Islet precursor cell (in vitro differentiated cells): ENCODE results near the gene MEX3D.
A peak's percentile ranks its signal among the peaks of the same experiment; 100 is the strongest.
"Not testable (repeated sequence)": the region's sequence is repeated elsewhere in the genome, so short reads cannot be mapped to it uniquely, and the experiment has no call there.

Source experiments
- DNase-seq: peaks from one replicate; pipeline ENCODE4 v3.0.0-alpha.2; 2018

Gene MEX3D

GRCh38 chr19:1570836-1571235 lies 2.7 kb upstream of the MEX3D start:
- DNase-seq, result no peak

DNA sequence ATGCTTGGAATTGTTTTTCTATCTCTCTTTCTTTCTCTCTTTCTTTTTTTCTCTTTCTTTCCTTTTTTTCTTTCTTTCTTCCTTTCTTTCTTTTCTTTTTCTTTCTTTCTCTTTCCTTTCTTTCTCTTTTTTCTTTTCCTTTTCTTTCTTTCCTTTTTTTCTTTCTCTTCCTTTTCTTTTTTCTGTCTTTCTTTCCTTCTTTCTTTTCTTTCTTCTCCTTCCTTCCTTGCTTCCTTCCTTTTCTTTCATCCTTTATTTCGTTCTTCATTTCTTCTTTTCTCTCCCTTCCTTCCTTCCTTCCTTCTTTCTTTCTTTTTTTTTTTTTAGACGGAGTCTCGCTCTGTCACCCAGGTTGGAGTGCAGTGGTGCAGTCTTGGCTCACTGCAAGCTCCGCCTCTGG lies 1.9 kb upstream of the MEX3D start:
- DNase-seq, result no peak

- no peak for DNase-seq
Measured at GRCh38 chr19:1567848-1568227, 287 bp downstream of the MEX3D start.

DNA sequence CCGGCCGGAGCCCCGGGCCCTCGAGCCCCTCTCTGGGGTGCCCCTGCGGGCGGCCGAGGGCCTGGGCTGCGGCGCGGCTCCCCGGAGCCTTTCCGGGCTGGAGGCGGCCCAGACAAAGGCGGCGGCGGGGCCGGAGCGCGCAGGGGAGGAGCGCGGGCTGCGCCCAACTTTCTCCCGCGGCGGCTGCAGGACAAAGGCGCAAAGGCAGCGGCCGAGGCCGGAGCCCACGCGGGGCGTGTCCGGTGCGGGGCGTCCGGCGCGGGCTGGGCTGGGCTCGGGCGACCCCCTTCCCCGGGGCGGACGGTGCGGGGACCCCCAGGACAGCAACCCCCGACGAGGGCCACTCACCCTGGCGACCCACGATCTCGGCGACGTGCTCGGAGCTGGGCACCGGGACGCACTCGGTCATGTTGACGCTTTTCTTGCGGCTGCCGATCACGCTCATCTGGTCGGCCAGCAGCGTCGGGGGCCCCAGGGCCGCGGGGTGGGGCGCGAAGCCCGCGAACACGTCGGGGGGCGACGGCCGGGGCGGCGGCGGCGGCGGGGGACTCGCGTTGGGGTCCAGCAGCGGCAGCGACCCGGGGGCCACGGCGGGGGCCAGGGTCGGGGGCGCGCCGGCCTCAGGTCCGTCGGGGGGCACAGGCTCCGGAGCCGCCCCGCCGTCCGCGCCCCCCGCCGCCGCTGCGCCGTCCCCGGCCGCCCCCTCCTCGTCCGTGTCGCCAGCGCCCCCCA lies 843 bp downstream of the MEX3D start:
- no peak for DNase-seq

DNA sequence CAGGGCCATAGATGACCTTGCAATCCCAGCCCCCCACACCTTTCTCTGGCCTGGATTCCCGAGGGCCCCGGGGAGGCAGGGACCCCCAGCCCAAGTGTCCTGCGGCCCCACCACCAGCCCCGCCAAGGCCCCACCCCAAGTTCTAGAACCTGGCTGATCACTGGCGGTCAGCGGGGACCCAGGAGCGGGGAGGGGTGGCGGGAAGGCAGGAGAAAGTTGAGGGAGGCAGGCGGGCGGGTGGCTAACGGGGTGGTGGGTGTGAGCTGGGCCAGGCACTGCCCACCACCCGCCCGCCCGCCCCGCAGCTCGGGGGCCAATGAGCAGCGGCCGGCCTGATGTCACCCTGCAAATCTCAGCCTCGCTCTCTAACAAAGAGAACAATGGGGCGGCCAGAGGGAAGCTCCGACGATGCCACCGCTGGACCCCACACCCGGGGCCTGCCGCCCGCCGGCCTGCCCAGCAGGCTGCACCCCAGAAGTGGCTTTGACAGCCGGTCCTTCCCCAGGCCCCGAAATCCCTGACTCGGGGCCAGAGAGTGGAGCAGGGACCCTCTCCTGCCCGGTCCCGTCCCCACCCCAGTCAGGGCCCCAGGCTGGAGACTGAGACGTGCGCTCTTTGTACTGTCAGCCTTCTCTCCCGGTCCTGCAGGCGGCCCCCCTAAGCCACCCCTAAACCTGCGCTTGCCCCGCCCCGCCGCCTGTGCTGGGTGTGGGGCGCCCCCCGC lies 1.6 kb downstream of the MEX3D start:
- DNase-seq, result peak; percentile 89

GRCh38 chr19:1563251-1563650 lies 4.9 kb downstream of the MEX3D start:
- no peak for DNase-seq

DNA sequence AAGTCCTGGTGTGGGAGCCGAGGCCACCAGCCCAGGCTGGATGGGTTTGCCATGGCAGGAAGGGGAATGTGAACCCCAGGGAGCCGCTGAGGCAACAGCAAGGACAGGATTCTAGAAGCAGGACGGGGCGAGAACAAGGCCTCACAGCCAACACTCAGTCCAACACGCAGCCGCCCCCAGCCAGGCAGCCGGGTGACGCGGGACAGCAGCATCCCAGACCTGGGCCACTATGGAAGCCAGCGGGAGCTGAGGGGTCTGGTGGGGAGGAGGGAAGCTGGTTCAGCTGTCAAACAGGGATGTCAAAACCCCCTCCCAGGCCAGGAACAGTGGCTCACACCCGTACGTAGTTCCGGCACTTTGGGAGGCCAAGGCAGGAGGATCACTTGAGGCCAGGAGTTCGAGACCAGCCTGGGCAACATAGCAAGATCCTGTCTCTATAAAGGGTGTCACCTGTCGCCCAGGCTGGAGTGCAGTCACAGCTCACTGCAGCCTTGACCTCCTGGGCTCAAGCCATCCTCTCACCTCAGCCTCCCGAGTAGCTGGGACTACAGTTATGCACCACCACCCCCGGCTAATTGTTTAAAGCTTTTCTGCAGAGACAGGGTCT lies 6.8 kb downstream of the MEX3D start:
- no peak for DNase-seq

GRCh38 chr19:1560286-1560882 lies 7.7 kb downstream of the MEX3D start:
- no peak for DNase-seq

DNA sequence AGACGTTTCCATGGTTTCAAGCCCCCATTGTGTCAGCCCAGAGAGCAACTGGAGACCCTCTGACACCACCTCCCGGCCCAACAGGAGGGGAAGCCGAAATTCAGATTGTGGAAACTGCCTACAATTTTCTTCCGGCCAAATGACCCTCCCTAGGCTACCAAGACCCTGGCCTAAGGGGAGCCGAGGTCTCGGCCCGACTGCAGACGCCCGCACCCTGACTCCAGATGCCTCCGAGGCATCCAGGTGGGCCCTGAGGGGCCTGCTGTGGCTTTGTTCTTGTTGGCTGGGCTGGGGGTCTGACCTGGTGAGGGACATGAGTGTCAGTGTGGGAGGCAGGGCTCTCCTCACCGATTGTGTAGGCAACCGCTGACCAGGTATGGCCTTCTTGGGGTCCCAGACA lies 9.6 kb downstream of the MEX3D start:
- DNase-seq, result no peak

GRCh38 chr19:1556390-1557070 lies 11.6 kb downstream of the MEX3D start:
- DNase-seq, result no peak

GRCh38 chr19:1555487-1556389 lies 12.4 kb downstream of the MEX3D start:
- no peak for DNase-seq

DNA sequence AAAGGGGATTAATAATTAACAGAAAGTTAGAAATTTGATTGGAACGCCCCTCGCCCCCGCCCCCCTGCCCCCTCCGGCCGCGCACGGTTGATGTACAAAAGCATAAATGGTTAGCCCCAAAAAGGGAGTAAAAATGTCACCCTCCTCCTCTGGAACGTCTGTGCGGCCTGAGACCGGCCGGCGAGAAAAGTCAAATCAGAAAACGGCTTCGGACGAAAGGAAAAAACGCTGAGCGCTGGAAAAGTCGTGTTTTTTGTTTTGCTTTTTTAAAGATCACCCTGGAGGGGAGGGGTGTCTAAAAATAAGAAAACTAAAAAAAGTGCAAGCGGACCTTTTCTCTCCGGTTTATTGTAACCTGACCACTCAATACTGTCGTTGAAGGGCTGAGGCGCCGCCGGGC lies 13.2 kb downstream of the MEX3D start:
- no peak for DNase-seq

DNA sequence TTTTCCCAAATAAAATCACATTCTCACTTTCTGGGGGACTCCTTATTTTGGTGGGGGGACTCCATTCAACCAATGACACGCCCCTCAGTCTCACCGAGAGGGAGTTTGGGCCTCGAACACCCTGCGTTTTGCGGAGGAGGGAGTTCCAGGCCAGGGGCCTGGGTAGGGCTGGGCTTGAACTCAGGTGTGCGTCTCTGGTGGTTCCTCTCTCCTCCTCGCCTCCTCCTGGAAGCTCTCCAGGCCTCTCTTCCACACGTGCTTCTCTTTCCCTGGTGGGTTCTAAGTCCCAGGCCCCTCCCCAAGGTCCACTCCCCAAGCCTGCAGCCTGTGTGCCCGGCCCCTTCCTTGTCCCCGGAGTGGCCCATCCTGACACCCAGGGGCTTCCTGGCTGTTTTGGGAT lies 14.7 kb downstream of the MEX3D start:
- DNase-seq, result no peak

DNA sequence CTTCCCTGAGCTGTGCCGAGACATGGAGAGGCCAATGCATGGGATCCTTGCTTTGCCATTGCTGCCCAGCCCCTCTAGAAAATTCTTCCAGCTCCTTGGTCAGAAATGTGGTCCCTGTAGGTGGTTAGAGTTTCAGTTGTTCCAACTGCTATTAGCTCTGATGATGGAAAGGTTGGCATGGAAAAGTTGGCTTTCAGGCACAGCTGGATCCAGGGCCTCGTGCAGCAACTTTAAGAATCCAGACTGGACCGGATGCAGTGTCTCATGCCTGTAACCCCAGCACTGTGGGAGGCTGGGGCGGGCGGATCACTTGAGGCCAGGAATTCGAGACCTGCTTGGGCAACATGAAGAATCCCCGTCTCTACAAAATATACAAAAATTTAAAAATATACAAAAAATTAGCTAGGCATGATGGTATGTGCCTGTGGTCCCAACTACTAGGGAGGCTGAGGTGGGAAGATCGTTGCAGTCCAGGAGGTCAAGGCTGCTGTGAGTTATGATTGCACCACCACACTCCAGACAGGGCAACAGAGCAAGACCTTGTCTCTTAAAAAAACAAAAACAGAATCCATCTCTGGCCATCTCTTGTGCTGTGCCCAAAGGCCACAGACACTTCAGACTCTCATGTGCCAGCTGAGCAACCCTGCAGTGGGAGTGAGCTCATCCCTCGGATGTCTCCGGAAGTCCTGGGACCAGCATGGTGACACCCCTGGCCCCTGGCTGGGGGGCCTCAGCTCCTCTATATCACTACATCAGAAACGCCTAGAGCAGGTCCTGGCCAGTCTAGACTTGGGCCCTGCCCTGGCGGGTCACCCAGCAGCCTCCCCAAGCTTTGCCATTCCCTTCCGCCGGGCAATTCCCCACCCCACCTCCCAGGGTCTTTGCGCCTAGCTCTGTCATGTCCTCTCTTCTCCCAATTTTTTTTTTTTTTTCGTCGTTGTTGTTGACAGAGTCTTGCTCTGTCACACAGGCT lies 16.8 kb downstream of the MEX3D start:
- DNase-seq, result no peak

DNA sequence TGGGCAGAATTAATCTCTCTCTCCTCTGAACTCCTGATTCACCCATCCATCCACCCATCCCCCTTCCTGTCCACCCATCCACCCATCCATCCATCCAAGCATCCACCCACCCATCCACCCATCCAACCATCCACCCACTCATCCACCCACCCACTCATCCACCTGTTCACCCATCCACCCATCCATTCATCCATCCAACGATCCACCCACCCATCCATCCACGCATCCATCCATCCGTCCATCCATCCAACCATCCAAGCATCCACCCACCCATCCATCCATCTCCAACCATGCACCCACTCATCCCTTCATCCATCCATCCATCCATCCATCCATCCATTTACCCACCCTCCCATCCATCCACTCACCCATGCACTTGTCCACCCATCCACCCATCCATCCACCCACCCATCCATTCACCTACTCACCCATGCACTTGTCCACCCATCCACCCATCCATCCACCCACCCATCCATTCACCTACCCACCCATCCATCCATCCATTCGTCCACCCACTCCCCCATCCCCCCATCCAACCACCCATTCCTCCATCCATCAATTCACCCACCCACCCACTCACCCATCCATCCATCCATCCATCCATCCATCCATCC lies 18.7 kb downstream of the MEX3D start:
- DNase-seq, result no peak

GRCh38 chr19:1540365-1540925 lies 27.7 kb downstream of the MEX3D start:
- DNase-seq, result no peak

DNA sequence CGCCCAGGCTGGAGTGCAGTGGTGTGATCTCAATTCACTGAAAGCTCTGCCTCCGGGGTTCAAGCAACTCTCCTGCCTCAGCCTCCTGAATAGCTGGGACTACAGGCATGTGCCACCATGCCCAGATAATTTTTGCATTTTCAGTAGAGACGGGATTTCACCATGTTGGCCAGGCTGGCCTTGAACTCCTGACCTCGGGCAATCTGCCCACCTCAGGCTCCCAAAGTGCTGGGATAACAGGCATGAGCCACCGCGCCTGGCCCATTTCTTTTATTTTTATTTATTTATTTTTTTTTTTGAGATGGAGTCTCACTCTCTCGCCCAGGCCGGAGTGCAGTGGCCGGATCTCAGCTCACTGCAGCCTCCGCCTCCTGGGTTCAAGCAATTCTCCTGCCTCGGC lies 28.4 kb downstream of the MEX3D start:
- not testable (repeated sequence) for DNase-seq

DNA sequence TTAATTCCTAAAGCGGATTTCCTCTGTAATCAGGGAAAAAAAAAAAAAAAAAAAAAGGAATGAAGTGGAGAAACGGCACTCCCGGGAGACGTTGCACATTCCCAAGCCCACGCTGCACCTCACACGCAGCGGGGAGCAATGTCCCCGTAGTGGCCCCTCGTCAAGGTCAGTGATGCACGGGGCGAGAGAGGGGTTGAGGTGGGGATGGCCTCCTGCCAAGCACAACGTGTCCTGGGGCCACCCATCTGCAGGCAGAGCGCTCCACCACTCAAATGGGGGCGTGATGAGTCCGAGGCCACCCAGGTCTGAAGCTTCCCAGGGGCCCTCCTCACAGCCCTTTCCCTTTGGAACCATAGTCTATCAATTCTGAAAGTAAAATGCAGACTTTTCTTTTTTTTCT lies 29.1 kb downstream of the MEX3D start:
- DNase-seq, result no peak

DNA sequence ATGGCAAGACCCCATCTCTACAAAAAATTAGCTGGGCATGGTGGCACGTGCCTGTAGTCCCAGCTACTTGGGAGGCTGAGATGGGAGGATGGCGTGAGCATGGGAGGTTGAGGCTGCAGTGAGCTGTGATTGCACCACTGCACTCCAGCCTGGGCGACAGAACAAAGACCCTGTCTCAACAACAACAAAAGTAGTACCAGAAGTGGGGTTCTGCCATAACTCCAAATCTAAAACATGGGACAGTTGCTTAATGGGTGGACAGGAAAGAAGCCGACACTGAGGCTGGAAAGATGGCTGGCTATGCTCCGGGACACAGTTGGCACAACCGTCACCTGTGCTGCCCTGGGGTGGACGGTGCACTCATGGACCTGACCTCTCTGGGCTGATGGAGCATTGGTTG lies 32.4 kb downstream of the MEX3D start:
- not testable (repeated sequence) for DNase-seq

DNA sequence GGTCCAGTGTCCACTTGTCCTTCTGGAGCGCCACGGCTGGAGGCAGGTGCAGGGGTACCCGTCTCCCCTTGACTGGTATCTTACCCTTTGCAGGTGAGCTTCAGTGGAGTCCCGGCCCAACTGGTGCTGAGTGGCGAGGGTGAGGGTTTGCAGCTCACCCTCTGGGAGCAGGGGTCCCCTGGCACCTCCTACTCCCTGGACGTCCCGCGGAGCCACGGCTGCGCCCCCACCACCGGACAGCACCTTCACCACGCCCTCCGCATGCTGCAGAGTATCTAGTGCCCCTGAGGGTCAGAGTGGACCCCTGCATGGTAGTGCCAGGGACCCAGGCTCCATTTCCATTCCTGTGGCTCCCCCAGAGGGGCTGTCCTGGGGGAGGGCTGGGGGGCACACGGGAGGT lies 33.2 kb downstream of the MEX3D start:
- DNase-seq, result no peak
